Mucosa of descending colon (tissue), 3 donors: ENCODE measurements around the gene NHSL2. TPM values are rescaled to one million over a fixed set of nuclear protein-coding genes. Genes with fewer than 3 reads are reported as not detected.

ENCODE experiments used
- ATAC-seq: fragments of 200-7000 bp; cut with Tn5 transposase; one replicate; pipeline ENCODE4 v1.9.1; 2020; ENCODE audit warnings: mild to moderate bottlenecking, moderate library complexity
- DNase-seq, 3 donors: peaks; one replicate each; pipeline ENCODE4 v3.0.0-alpha.2; 2020
- H3K36me3 ChIP-seq: fragments of 200-600 bp; one replicate; pipeline ENCODE4 v1.8.0; 2021; ENCODE audit warnings: low read depth, mild to moderate bottlenecking
- H3K4me1 ChIP-seq: fragments of 200-600 bp; one replicate; pipeline ENCODE4 v1.8.0; 2021; ENCODE audit warnings: low read depth, mild to moderate bottlenecking
- H3K4me3 ChIP-seq: fragments of 200-600 bp; one replicate; pipeline ENCODE4 v1.8.0; 2021; ENCODE audit warnings: mild to moderate bottlenecking
- H3K9me3 ChIP-seq: fragments of 200-600 bp; one replicate; pipeline ENCODE4 v1.8.0; 2021; ENCODE audit warnings: mild to moderate bottlenecking
- intact Hi-C, 2 donors: fragments of 100-400 bp; cut with DNase I in 1 of 2; cut with micrococcal nuclease in 1 of 2; formaldehyde crosslinking; loops; one replicate each; pipeline versions ENCODE4 v1.11.0 to v1.11.1; 2022; cut with DNase I, micrococcal nuclease
- total RNA-seq, 3 donors: library from RNA; stranded (reverse); fragmentation: NEBNext Ultra II Directional in 2 of 3; extraction: Animal tissue kit (Norgen Biotek cat#: 25700) in 2 of 3; gene quantifications; one replicate each; pipeline versions ENCODE4 v1.2.1 to v1.2.4, GENCODE V29; 2021 to 2023
- TF ChIP-seq, protein P1 (sequence below): fragments of 200-600 bp; IDR thresholded peaks from one replicate; pipeline ENCODE4 v1.8.0; 2022; ENCODE audit warnings: antibody characterized with exemption, mild to moderate bottlenecking
- donor health status: DM: no; HTN: no; CAD: no; lungs with moderate emphysema.
- donor health status: DM: no; HTN: no; CAD: no.
- donor health status: DM: no; HTN: yes; CAD: no.

The NHSL2 gene
- total RNA-seq, 3 donors from 2014 or later, result 1.2 to 11.8 (median 4.8) TPM

DNA sequence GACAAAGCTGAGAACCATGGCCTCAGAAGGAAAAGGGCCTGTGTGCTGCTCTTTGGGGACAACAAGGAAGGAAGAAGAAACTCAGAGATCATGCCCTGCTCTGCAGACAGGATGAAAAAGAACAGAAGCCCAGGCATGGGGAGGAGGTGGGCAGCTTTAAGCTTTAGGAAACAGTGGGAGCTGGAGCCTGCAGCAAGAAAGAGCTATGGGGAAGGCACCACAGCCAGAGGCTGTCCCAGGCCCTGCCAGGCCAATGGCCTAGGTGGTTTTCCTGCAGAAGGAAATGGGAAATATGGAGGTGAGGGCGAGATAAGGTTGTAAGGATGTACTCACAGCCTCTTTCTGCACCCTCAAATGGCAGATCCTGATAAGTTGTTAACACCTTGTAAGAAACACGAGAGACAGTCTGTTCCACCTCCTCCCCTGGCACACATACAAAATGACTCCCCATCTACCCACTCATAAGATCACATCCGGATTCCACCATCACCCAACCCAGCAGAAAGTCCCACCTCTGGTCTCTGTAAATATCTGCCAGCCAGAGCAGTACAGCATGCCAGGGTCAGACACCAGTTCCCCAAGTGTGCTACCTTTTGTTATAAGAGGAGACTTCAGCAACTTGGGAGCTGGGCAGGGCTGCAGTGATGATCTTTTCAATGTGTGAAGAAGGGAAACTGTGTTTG lies 115.8 kb downstream of the NHSL2 start:
- intact Hi-C loops, result loop anchor here in 1 of 2 donors (10.0 kb wide), 1 partner anchor 98 kb away; no protein-coding TSS in a partner anchor
- Histone ChIP-seq H3K4me1 (no peaks in the 10 kb centered on the region), H3K36me3 (no peaks in the 10 kb centered on the region), H3K4me3 (no peak overlapping the region), H3K9me3 (no peaks in the 10 kb centered on the region)
- DNase-seq (no peak), ATAC-seq (no peak)
- TF ChIP-seq, protein P1, sequence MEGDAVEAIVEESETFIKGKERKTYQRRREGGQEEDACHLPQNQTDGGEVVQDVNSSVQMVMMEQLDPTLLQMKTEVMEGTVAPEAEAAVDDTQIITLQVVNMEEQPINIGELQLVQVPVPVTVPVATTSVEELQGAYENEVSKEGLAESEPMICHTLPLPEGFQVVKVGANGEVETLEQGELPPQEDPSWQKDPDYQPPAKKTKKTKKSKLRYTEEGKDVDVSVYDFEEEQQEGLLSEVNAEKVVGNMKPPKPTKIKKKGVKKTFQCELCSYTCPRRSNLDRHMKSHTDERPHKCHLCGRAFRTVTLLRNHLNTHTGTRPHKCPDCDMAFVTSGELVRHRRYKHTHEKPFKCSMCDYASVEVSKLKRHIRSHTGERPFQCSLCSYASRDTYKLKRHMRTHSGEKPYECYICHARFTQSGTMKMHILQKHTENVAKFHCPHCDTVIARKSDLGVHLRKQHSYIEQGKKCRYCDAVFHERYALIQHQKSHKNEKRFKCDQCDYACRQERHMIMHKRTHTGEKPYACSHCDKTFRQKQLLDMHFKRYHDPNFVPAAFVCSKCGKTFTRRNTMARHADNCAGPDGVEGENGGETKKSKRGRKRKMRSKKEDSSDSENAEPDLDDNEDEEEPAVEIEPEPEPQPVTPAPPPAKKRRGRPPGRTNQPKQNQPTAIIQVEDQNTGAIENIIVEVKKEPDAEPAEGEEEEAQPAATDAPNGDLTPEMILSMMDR, result no peak

DNA sequence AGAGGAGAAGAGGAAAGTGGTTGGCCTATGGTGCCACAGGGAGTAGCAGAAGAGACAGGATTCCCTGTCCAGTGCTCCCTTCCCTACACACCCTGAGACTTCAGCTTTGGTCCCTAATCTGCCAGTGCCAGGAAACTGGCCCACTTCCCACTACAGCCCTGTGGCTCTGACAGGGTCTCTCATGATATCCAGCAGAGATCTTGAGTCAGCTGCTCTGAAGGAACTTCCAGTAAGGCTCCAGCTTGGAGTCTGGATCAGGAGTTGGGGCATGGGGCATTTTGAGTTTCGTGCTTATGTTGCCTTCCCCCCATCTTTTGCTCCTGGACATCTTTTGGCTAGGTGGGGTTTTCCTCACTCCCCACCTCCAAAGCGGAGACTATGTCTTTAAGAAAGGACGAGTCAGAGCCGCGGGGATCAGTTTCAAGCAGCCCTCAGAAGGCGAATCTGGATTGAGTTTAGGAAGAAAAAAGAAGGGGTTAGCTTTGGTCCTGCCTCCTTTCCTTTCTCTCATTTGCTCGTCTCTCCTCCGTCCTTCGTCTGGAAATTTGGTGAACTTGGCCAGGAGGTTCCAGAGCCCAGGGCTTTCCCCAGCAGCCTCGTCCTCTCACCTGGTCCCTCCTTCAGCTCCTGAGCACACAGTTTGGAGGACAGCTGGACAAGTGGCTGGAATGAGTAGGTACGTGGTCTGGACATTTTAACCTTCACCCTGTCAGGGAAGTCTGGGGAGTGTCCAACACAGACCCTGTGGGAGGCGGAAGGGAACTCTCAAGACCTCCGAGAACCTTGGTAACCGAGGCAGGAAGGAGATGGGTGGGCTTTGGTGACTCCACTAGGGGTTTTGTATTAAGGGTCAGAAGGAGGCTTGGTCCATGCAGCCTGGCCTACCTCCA lies 116.6 kb downstream of the NHSL2 start:
- TF ChIP-seq, protein P1, result no peak
- intact Hi-C loops, result loop anchor here in 1 of 2 donors (10.0 kb wide), 1 partner anchor 98 kb away; no protein-coding TSS in a partner anchor
- H3K4me3 ChIP-seq, result no peak overlapping the region
- H3K36me3 ChIP-seq, result no peaks in the 10 kb centered on the region
- no peak for ATAC-seq
- no peaks in the 10 kb centered on the region for H3K9me3 ChIP-seq
- no peaks in the 10 kb centered on the region for H3K4me1 ChIP-seq
- no peak for DNase-seq

DNA sequence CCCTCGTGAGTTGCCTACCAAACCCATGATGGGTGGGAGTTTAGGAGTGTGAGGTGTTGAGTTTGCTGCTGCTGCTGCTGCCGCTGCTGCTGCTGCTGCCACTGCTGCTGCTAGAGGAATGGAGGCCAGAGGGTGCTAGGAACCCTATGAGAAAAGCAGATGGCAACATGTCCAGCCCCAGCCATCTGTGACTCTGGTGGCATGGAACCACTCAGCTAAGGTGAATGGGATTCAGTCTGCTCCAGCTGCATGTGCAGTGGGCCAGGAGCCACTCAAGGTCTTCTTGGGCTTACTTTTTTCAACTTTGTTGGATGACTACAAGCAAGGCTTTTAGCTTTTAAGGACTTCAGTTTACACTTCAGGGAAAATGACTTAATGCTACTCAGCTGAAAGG lies 117.3 kb downstream of the NHSL2 start:
- Histone ChIP-seq H3K36me3 (no peaks in the 10 kb centered on the region), H3K4me1 (no peaks in the 10 kb centered on the region), H3K4me3 (no peak overlapping the region), H3K9me3 (no peaks in the 10 kb centered on the region)
- intact Hi-C loops, result loop anchor here in 1 of 2 donors (10.0 kb wide), 1 partner anchor 97 kb away; no protein-coding TSS in a partner anchor
- no peak for ATAC-seq
- no peak for DNase-seq
- TF ChIP-seq, protein P1, result no peak

DNA sequence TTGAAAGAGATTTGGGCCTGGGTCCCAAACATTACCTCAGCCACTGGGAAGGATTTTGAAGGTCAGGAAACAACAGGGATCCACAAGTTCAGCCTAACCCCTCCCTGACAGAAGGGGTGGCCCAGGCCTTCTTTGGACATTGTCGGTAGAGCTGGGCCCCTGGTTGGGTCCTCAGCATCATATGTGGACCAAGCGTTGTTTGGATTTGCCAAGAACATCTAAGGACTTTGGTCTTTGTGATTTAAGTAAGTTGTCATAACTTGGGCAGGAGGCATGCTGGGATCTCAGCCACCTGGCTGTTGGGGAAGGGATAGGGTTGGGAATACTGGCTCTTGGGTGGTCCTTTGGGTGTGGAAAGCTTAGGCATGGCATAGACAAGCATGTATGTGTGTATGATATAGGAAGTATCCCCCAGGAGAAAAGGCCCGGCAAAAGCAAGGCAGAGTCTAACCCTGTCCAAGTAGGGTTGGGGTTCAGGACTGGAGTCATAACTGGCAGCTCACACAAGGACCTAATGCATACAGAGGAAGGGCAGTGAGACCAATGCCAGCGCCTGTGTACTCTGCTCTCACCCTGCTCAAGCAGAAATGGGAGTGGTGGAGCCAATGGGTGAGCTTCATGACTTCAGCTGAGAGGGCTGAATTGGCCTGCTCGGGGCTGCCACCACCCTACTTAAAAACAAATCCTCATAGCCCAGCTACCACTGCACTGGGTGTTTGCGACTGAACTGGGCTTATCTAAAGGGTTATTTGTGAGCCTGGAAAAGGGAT lies 118.2 kb downstream of the NHSL2 start:
- Histone ChIP-seq H3K4me1 (no peaks in the 10 kb centered on the region), H3K4me3 (no peak overlapping the region), H3K9me3 (no peaks in the 10 kb centered on the region), H3K36me3 (no peaks in the 10 kb centered on the region)
- DNase-seq, result no peak
- ATAC-seq, result no peak
- TF ChIP-seq, protein P1, result no peak
- intact Hi-C loops, result loop anchor here in 1 of 2 donors (10.0 kb wide), 1 partner anchor 96 kb away; no protein-coding TSS in a partner anchor
